HG03354 (cell line): ENCODE results near the gene TRIM33.
A peak's percentile ranks its signal among the peaks of the same experiment; 100 is the strongest.
"Not testable (repeated sequence)": the region's sequence is repeated elsewhere in the genome, so short reads cannot be mapped to it uniquely, and the experiment has no call there.

ENCODE experiments used
- ATAC-seq: cut with Tn5 transposase; IDR thresholded peaks from one replicate; pipeline ENCODE4 v1.9.1; 2021; ENCODE audit warnings: mild to moderate bottlenecking; ENCODE audit not compliant: unreplicated experiment, poor library complexity, severe bottlenecking

Gene TRIM33

GRCh38 chr1:114512595-114513280 is 1.7 kb upstream of the TRIM33 start:
- ATAC-seq = no peak

- peak; percentile 66 for ATAC-seq
Observed at GRCh38 chr1:114510274-114511031, 550 bp downstream of the TRIM33 start.

- ATAC-seq = peak; percentile 0
Observed at GRCh38 chr1:114509596-114510273, 1.3 kb downstream of the TRIM33 start.

GRCh38 chr1:114508386-114508898 is 2.6 kb downstream of the TRIM33 start:
- ATAC-seq = no peak

- ATAC-seq = no peak
Observed at GRCh38 chr1:114507513-114507912, 3.5 kb downstream of the TRIM33 start.

DNA sequence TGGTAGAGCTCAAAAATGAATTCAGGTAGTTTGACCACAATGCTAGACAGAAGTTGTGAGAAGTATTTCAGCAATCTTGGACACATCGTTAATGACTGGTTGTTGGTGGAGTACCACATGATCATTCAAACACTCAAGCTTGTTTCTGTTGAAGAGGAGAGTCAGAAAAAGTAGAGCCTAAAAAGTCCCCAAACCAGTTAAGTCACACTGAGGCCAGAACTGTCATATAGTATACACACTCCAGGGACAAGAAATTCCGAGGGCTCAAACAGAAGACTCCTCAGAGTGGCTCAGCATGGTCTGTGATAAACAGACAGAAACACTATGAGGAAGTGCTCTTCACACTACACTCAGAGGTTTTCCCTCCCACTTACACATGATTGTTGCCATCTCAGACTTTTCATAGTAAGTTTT is 5.8 kb downstream of the TRIM33 start:
- ATAC-seq = no peak

GRCh38 chr1:114503916-114504422 is 7.0 kb downstream of the TRIM33 start:
- ATAC-seq = no peak

DNA sequence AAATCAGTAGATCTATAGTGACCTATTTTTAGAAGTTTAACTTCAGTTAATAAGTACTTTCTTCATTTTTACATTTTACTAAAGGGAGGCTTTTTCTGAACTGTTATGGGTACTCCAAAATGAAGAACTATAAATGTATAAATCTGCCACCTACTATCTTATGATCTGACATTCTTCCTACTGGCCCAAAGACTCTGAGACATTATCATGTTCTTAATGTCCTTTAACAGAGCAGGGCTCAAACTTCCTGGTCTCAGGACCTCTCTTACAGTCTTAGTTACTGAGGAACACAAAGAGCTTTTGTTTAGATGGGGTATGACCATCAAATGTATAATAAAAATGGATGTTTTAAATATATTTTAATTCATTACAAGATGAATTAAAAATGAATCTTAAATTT is 8.9 kb downstream of the TRIM33 start:
- no peak for ATAC-seq

- no peak for ATAC-seq
Observed at GRCh38 chr1:114499478-114499877, 11.5 kb downstream of the TRIM33 start.

DNA sequence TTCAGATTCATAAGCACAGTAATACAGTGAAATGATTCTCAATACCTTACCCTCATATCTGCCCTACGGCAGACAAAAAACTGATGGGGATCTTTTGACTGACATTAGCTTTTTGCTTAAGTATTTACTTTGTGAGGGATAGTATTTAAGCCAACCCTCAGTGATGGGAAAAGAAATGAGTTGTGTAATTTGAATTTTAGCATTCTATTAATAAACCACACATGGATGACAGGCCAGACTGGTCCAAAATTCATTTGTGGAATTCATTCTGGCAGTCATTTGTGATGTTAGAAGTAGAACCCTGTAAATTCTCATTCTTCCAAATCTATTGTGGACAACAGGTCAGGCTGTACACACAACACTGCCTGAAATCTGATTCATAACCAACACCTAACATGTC is 14.9 kb downstream of the TRIM33 start:
- ATAC-seq = no peak

DNA sequence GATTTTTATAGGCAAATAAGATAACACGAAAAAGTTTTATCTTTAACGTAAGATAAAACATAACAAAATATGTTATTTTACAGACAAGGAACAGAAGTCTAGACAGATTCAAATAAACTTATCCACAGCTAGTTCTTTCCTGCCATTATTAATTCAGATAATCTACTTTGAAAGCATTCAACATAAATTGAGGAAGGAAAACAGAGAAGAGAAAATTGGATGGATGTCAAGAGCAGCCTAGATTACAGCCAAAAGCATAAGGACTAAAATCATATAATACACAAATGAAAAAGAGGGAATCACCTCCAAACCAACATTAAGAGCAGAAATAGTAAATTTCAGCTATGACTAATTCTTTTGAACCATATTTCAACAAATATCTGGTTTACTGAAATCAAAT is 15.5 kb downstream of the TRIM33 start:
- no peak for ATAC-seq

GRCh38 chr1:114492978-114493377 is 18.0 kb downstream of the TRIM33 start:
- ATAC-seq = no peak

GRCh38 chr1:114490274-114490693 is 20.7 kb downstream of the TRIM33 start:
- ATAC-seq = no peak

DNA sequence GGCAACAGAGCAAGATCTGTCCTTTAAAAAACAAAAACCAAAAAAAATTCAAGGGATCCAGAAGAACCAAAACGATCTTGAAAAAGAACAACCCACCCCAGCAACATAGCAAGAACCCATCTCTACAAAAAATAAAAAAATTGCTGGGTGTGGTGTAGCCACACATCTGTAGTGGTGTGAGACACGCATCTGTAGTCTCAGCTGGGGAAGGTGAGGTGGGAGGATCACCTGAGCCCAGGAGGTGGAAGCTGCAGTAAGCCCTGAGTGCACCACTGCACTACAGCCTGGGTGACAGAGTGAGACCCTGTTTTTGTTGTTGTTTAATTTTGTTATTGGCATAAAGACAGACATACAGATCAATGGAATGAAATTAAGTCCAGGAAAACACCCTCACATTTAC is 22.3 kb downstream of the TRIM33 start:
- no peak for ATAC-seq

DNA sequence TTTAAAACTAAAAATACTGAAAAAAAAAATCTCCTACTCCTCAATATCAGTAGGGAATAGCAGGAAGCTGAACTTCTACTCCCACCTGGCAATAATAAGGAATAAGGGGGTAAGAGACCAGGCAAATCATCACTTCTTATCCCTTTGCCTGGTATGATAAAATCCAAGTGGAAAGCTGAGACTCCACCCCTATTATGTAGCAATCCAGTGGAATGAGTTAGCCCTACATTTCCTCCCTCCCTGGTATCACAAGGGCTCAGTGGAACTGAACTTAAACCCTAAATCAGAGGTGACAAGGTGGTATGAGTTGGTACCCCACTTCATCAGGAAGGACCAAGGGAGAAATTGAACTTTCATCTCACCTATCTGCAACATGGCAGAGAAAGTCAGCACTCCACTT is 25.7 kb downstream of the TRIM33 start:
- ATAC-seq = no peak

DNA sequence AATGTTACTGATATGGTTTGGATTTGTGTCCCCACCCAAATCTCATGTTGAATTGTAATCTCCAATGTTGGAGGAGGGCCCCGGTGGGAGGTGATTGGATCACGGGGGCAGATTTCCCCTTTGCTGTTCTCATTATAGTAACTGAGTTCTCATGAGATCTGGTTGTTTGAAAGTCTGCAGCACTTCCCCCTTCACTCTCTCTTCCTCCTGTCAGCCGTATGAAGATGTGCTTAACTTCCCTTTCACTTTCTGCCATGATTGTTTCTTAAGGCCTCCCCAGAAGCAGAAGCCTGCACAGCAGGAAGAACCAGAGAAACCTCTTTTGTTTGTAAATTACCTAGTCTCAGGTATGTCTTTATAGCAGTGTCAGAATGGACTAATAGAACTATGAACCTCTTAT is 28.4 kb downstream of the TRIM33 start:
- ATAC-seq = peak; percentile 88

DNA sequence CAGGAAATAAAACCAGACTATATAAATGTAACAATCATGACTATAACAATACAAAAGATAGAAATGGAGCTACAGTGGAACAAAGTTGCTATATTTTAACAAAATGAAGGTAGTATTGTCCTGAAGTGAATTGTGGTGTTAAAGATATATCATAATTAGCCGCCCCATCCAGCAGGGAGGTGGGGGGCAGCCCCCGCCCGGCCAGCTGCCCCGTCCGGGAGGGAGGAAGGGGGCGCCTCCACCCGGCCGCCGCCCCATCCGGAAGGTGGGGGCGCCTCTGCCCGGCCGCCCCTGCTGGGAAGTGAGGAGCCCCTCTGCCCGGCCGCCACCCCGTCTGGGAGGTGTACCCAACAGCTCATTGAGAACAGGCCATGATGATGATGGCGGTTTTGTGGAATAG is 31.4 kb downstream of the TRIM33 start:
- not testable (repeated sequence) for ATAC-seq

- no peak for ATAC-seq
Observed at GRCh38 chr1:114479134-114479533, 31.9 kb downstream of the TRIM33 start.

DNA sequence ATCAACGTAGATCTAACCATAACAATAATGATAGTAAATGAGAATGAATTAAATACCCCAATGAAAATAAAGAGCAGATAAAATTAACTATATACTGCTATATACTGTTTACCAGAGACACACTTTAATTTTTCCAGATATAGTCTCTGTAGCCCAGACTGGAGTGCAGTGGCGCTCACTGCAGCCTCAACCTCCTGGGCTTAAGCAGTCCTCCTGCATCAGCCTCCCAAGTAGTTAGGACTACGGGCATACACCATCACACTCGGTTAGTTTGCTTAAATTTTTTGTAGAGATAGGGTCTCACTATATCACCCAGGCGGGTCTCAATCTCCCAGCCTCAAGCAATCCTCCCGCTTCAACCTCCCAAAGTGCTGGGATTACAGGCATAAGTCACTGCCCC is 37.2 kb downstream of the TRIM33 start:
- ATAC-seq = no peak

DNA sequence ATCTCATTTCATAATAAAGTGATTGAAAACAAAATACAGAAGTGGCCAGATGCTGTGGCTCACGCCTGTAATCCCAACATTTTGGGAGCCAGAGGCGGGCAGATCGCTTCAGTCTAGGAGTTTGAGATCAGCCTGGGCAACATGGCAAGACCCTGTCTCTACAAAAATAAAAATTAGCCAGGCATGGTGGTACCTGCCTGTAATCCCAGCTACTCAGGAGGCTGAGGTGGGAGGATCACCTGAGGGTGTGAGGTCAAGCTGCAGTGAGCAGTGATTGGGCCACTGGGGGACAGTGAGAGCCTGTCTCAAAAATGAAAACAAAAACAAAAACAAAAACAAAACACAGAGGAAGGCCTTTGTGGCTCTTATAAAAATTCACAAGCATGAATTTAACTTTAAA is 38.6 kb downstream of the TRIM33 start:
- no peak for ATAC-seq
